Measurements from ENCODE around the gene ADAMTS19. TPM values are rescaled to one million over a fixed set of nuclear protein-coding genes. Genes with fewer than 3 reads are reported as not detected.

The ADAMTS19 gene
- total and polyA plus RNA-seq, 2 of the 13 experiments (the other 11 are each of a cell fraction or from before 2014, with no cell fraction given): not detected

- Histone ChIP-seq H3K9ac (ENCODE audit: insufficient read depth, low read depth, low read length) (no peak overlapping the region), H3K4me2 (ENCODE audit: low read depth, low read length) (no peak overlapping the region), H4K20me1 (ENCODE audit: insufficient read depth, low read length) (no peaks in the 10 kb centered on the region), H3K4me3 (replicated peaks in 1 of 3; ENCODE audit: insufficient read depth in 1 of 3, low read depth in 2 of 3, low read length in 3 of 3) (no peak overlapping the region), H3K4me1 (ENCODE audit: insufficient read depth, low read length) (no peaks in the 10 kb centered on the region), H3K27ac (ENCODE audit: extremely low read length, insufficient read depth, low read length) (no peak overlapping the region), H3K9me3 (ENCODE audit: low read length) (no peaks in the 10 kb centered on the region), H3K27me3 (ENCODE audit: control insufficient read depth in 1 of 2, insufficient read depth in 2 of 2, low read length in 2 of 2) (no peaks in the 10 kb centered on the region), H3K79me2 (ENCODE audit: insufficient read depth, low read length) (no peaks in the 10 kb centered on the region), H3K36me3 (replicated peaks in 1 of 2; ENCODE audit: control insufficient read depth in 1 of 2, insufficient read depth in 2 of 2, low read length in 2 of 2) (no peaks in the 10 kb centered on the region), H2AFZ (ENCODE audit: low read length) (no peak overlapping the region)
- ChIA-PET CTCF (ENCODE audit: low intra/inter-chr PET ratio, low total read pairs) (no interaction called here), POLR2A (no interaction called here)
- ATAC-seq (no peak), DNase-seq (ENCODE audit: low spot score) (no peak), FAIRE-seq (no peak)
- intact Hi-C loops (cut with micrococcal nuclease; ENCODE audit: unreplicated experiment) (no loop called here), in situ Hi-C loops (cut with HindIII; ENCODE audit: extremely low pct_ligation_motif_present, low pct_unique_long_range_greater_than_20kb) (no loop called here)
- no TSS peak for BruUV-seq (replicated peaks)
- 2% methylated on average over 2 of the region's 2 CpGs for WGBS (ENCODE audit: low lambda C conversion rate)
- TF ChIP-seq KLF16 (CRISPR knock-in tag; IDR thresholded peaks at IDR 0.05) (no peak), MATR3 (CRISPR knock-in tag; IDR thresholded peaks at IDR 0.05) (no peak), ZNF75D (CRISPR knock-in tag; IDR thresholded peaks at IDR 0.05; ENCODE audit: borderline replicate concordance) (no peak), GMEB1 (CRISPR knock-in tag; IDR thresholded peaks at IDR 0.05; ENCODE audit: borderline replicate concordance) (no peak), FLYWCH1 (CRISPR knock-in tag; IDR thresholded peaks at IDR 0.05) (no peak), MTF2 (CRISPR knock-in tag; IDR thresholded peaks at IDR 0.05; ENCODE audit: borderline replicate concordance) (no peak), ZMYM2 (CRISPR knock-in tag; IDR thresholded peaks at IDR 0.05) (no peak), ZNF724P (CRISPR knock-in tag; IDR thresholded peaks at IDR 0.05; ENCODE audit: borderline replicate concordance) (no peak), SMAD3 (CRISPR knock-in tag; IDR thresholded peaks at IDR 0.05) (no peak), PREB (CRISPR knock-in tag; IDR thresholded peaks at IDR 0.05) (no peak)
- TF ChIP-seq, protein P1, sequence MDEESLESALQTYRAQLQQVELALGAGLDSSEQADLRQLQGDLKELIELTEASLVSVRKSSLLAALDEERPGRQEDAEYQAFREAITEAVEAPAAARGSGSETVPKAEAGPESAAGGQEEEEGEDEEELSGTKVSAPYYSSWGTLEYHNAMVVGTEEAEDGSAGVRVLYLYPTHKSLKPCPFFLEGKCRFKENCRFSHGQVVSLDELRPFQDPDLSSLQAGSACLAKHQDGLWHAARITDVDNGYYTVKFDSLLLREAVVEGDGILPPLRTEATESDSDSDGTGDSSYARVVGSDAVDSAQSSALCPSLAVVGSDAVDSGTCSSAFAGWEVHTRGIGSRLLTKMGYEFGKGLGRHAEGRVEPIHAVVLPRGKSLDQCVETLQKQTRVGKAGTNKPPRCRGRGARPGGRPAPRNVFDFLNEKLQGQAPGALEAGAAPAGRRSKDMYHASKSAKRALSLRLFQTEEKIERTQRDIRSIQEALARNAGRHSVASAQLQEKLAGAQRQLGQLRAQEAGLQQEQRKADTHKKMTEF (CRISPR knock-in tag; IDR thresholded peaks at IDR 0.05): no peak
- TF ChIP-seq, protein P2, sequence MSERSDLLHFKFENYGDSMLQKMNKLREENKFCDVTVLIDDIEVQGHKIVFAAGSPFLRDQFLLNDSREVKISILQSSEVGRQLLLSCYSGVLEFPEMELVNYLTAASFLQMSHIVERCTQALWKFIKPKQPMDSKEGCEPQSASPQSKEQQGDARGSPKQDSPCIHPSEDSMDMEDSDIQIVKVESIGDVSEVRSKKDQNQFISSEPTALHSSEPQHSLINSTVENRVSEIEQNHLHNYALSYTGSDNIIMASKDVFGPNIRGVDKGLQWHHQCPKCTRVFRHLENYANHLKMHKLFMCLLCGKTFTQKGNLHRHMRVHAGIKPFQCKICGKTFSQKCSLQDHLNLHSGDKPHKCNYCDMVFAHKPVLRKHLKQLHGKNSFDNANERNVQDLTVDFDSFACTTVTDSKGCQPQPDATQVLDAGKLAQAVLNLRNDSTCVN (CRISPR knock-in tag; IDR thresholded peaks at IDR 0.05; ENCODE audit: borderline replicate concordance): no peak
- TF ChIP-seq, protein P3, sequence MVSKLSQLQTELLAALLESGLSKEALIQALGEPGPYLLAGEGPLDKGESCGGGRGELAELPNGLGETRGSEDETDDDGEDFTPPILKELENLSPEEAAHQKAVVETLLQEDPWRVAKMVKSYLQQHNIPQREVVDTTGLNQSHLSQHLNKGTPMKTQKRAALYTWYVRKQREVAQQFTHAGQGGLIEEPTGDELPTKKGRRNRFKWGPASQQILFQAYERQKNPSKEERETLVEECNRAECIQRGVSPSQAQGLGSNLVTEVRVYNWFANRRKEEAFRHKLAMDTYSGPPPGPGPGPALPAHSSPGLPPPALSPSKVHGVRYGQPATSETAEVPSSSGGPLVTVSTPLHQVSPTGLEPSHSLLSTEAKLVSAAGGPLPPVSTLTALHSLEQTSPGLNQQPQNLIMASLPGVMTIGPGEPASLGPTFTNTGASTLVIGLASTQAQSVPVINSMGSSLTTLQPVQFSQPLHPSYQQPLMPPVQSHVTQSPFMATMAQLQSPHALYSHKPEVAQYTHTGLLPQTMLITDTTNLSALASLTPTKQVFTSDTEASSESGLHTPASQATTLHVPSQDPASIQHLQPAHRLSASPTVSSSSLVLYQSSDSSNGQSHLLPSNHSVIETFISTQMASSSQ (IDR thresholded peaks at IDR 0.05; ENCODE audit: low read depth): no peak
- TF ChIP-seq, protein P3 (CRISPR knock-in tag; IDR thresholded peaks at IDR 0.05; ENCODE audit: borderline replicate concordance): no peak
Measured at GRCh38 chr5:129630101-129630500, 170.0 kb downstream of the ADAMTS19 start.

Data from HepG2 (cell line).